Stimulated activated CD4-positive, alpha-beta T cell treated with anti-CD3 and anti-CD28 coated beads, Interleukin-15, amount 100 ng/mL, for 24 hours (primary cell): Measurements from ENCODE around the gene LRP1.

ENCODE experiments used
- DNase-seq: peaks from one replicate; pipeline ENCODE4 v3.0.0-alpha.2; 2020

Gene LRP1

DNA sequence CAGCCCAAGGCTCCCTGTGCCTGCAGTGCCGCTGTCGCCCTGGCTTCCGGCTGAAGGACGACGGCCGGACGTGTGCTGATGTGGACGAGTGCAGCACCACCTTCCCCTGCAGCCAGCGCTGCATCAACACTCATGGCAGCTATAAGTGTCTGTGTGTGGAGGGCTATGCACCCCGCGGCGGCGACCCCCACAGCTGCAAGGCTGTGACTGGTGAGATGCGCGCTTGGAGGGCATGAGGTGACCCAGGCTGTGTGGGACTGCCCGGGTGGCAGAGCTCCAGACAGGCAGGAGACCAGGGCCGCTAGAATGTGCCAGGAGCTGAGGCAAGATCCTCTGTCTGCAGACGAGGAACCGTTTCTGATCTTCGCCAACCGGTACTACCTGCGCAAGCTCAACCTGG, 68.7 kb downstream of the LRP1 start:
- no peak for DNase-seq

DNA sequence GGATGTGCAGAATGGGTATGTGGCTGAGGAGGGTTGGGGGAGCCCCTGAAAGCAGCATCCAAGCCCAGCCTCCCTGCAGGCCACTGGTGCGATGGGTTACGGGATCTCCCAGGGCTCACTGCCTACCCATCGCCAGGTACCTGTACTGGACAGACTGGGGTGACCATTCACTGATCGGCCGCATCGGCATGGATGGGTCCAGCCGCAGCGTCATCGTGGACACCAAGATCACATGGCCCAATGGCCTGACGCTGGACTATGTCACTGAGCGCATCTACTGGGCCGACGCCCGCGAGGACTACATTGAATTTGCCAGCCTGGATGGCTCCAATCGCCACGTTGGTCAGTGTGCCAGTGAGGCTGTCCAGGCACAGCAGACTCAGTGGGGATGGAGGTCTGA, 70.0 kb downstream of the LRP1 start:
- no peak for DNase-seq

DNA sequence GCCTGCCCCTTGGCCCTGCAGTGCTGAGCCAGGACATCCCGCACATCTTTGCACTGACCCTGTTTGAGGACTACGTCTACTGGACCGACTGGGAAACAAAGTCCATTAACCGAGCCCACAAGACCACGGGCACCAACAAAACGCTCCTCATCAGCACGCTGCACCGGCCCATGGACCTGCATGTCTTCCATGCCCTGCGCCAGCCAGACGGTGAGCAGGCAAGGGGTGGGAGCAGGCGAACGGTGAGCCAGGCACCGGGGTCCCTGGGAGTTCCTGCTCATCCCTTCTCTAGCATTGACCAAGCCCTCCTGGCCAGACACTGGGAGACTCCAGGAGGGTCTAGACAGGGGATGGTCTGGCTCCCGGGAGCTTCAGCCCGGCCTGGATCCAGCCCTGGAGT, 70.9 kb downstream of the LRP1 start:
- no peak for DNase-seq

DNA sequence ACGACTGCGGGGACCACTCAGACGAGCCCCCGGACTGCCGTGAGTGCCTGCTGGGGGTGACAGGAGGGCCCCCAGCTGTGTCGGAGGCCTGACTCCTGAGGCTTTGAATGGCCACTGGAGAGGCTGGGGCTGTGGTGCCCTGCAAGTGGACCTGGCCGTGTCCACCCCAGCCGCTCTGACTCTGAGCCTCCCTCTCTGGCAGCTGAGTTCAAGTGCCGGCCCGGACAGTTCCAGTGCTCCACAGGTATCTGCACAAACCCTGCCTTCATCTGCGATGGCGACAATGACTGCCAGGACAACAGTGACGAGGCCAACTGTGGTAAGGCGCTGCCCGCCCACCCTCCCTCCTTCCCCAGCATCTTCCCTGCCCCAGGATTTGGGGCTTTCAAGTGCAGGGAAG, 72.2 kb downstream of the LRP1 start:
- DNase-seq = no peak

DNA sequence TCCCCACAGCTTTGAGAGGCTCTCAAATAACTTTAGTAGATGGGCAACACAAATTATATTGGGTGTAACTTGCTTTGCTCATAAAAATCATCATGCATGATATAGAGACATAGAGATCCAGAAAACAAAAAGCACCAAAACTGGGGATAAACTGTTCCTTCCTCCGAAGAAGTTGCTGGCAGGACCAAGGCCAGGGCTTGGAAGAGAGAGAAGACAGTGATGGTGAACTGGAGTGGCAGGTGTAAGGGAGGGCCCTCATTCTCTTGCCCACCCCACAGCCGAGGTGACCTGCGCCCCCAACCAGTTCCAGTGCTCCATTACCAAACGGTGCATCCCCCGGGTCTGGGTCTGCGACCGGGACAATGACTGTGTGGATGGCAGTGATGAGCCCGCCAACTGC, 72.9 kb downstream of the LRP1 start:
- DNase-seq = no peak

DNA sequence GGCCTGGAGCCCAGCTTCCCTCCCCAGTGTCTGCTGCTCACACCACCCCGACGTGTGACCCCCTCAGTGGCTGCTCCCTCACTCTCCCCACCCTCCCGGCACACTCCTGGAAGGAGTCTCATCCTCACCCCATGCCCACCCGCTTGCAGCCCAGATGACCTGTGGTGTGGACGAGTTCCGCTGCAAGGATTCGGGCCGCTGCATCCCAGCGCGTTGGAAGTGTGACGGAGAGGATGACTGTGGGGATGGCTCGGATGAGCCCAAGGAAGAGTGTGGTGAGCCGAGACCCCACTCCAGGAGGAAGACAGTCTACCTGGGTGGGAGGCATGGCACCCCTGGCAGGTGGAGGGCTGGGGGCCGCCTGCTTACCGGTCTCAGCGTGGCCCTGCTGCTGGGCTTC, 73.3 kb downstream of the LRP1 start:
- DNase-seq = no peak

DNA sequence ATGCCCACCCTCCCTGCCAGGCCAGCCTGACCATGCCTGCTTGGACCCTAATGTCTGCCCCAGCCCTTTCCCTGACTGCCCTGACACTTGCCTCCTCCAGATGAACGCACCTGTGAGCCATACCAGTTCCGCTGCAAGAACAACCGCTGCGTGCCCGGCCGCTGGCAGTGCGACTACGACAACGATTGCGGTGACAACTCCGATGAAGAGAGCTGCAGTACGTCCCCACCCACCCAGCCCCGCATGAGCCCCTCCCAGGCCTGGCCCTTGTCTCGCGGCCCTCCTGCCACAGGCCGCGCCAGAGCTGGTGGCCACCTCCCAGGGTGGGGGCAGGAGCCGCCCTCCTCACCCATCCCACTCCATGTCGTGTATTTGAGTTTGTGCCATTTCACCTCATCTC, 74.0 kb downstream of the LRP1 start:
- no peak for DNase-seq

DNA sequence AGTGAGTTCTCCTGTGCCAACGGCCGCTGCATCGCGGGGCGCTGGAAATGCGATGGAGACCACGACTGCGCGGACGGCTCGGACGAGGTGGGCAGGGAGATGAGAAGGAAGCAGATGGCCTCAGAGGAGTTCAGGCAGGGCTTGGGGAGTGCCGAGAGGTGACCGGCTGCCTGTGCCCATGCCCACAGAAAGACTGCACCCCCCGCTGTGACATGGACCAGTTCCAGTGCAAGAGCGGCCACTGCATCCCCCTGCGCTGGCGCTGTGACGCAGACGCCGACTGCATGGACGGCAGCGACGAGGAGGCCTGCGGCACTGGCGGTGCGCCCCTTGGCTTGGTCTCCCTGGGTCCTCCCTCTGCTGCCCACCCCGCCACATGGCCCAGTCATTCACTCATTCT, 74.9 kb downstream of the LRP1 start:
- DNase-seq = no peak

DNA sequence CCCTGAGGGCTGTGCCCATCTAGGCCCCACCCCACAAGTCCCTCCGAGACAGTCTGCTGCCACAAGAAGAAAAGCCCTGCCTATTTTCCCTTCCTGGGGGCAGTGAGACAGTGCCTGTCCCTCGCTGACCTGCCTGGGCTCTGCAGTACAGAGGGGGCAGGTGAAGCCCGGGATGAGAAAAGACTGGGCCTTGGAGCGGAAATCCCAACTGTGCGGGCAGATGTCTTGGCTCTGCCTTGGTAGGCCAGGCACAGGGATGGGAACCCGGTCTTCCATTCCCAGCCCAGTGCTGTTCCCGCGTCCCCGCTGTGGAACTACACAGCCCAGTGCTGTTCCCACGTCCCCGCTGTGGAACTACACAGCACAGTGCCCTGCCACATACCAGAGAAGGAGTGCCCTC, 75.5 kb downstream of the LRP1 start:
- DNase-seq = no peak

DNA sequence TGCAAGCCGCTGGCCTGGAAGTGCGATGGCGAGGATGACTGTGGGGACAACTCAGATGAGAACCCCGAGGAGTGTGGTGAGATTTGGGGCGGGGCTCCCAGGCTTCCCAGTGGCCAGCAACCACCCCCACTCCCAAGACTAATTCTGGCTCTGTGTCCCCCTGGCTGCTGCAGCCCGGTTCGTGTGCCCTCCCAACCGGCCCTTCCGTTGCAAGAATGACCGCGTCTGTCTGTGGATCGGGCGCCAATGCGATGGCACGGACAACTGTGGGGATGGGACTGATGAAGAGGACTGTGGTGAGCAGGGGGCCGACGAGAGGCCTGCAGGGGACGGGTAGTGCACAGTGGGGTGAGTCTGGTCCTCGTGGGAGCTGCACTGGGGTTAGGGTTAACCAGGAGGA, 76.2 kb downstream of the LRP1 start:
- DNase-seq = no peak

DNA sequence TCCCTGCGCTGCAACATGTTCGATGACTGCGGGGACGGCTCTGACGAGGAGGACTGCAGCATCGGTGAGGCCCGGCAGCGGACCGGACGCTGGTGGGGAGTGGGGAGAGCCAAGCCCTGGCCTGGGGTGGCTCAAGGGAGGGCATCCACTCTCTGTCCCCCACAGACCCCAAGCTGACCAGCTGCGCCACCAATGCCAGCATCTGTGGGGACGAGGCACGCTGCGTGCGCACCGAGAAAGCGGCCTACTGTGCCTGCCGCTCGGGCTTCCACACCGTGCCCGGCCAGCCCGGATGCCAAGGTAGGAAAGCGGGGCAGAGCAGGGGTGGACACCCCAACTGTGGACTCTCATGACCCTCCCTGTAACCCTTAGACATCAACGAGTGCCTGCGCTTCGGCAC, 76.9 kb downstream of the LRP1 start:
- no peak for DNase-seq

DNA sequence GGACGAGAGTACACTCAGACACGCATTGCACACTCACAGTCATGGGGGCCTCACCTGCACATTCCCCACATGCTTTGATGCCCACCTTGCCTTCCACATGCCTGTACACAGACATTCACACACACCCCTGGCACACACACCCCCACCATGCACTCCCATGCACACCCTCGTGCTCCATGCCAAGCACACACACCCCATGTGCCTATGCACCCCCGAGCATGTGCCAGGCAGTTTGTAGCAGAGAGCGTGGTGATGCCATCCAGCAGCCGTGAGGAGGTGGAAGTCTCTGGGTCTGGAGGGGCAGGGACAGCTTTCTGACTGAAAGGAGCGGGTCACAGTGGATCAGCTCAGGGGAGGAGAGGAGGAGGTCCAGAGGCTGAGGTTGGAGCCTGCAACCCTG, 77.6 kb downstream of the LRP1 start:
- DNase-seq = no peak

DNA sequence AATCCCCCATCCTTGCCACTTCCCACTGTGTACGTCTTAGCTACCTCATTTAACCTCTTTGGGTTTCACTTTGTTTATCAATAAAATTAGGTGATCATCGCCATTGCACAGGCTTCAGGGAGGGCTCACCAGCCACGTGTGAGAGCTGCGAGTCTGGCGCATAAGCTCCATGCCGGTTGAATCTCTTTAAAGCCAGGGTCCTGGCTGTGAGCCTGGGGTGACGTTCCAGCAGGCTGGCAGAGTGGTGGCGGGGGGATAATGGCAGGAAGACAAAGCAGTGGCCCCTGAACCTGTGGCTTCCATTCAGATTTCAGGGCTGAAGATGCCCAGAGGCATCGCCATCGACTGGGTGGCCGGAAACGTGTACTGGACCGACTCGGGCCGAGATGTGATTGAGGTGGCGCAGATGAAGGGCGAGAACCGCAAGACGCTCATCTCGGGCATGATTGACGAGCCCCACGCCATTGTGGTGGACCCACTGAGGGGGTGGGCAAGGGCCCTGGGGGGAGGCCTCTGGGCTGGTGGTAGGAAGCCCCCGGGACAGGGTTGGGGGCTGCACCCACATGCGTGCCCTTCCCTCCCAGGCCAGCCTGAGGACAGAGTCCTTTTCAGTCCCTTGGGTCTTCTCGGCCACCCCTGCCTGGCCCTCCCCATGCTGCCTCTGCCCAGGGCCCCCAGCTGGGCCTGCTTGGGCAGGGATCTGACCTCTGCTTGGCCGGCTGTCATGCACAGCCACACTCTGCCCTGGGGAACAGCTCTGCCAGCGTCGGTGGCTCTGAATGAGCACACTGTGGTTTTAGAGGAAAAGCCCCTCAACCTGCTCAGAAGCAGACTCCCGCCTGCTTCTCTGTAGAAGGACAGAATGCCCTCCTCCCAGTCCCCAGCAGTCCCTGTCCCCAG, 79.7 kb downstream of the LRP1 start:
- no peak for DNase-seq

DNA sequence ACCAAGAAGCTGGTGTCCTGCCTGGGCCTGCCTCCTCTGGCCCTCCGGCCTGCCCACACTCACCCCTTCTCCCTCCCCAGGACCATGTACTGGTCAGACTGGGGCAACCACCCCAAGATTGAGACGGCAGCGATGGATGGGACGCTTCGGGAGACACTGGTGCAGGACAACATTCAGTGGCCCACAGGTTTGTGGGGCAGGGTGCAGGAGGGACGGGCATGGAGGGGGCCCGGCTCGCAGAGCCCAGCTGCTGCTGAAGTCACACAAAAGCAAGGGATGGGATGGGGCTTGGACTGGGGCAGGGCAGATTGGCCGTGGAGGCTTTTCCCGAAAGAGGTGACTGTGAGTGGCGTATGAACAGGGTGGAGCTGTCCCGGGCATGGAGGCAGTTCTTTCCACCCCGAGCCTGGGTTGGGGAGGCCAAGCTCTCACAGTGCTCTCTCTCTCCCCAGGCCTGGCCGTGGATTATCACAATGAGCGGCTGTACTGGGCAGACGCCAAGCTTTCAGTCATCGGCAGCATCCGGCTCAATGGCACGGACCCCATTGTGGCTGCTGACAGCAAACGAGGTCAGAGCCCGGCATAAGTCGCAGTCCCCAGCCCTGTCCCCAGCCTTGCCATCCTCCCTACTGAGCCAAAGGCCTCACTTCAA, 80.5 kb downstream of the LRP1 start:
- no peak for DNase-seq

DNA sequence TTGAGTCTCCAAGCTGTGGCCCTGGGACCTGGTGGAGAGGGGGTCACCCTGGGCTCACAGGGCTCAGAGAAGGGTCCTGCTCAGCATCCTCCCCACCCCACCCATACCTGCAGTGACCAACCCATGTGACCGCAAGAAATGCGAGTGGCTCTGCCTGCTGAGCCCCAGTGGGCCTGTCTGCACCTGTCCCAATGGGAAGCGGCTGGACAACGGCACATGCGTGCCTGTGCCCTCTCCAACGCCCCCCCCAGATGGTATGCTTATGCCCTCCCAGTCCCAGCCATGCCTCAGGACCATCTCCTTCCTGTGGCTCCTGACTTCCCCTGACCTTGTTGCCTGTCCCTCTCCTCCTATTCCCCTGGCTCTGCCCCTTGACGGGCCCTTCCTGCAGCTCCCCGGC, 81.6 kb downstream of the LRP1 start:
- no peak for DNase-seq

DNA sequence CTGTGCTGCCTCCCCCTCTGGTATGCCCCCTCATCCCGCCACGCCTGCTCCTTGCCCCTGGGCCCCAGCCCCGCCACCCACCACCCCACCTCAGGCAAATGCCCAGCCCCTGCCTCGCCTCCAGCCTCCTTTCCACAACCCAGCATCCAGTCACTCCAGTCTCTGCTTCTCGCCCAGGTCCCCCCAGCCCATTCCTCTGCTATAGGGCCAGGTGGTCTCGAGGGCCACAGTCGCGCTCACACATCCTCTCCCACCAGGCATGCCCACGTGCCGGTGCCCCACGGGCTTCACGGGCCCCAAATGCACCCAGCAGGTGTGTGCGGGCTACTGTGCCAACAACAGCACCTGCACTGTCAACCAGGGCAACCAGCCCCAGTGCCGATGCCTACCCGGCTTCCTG, 82.2 kb downstream of the LRP1 start:
- DNase-seq = no peak

DNA sequence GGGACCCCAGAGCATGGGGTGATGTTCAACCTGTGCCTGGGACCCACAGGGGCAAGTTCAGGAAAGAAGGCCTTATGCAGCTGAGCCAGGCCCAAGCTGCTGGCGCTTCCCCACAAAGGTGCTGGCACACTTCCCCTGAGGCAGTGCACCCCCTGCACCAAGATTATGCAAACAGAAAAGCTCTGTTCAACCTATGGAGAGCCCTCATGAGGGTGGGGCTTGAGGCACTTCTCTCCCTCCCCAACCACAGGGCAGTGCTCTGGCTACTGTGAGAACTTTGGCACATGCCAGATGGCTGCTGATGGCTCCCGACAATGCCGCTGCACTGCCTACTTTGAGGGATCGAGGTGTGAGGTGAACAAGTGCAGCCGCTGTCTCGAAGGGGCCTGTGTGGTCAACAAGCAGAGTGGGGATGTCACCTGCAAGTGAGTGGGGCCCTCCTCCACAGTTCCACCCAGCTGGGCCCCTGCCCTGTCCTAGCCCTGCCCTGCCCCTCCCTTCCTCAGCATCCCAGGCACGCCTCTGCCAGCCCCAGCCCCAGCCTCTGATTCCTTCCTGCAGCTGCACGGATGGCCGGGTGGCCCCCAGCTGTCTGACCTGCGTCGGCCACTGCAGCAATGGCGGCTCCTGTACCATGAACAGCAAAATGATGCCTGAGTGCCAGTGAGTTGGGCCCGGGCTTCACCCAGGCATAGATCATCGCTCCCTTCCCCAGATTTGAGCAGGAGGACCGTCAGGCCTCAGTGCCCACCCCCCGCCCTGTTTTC, 82.8 kb downstream of the LRP1 start:
- DNase-seq = no peak

DNA sequence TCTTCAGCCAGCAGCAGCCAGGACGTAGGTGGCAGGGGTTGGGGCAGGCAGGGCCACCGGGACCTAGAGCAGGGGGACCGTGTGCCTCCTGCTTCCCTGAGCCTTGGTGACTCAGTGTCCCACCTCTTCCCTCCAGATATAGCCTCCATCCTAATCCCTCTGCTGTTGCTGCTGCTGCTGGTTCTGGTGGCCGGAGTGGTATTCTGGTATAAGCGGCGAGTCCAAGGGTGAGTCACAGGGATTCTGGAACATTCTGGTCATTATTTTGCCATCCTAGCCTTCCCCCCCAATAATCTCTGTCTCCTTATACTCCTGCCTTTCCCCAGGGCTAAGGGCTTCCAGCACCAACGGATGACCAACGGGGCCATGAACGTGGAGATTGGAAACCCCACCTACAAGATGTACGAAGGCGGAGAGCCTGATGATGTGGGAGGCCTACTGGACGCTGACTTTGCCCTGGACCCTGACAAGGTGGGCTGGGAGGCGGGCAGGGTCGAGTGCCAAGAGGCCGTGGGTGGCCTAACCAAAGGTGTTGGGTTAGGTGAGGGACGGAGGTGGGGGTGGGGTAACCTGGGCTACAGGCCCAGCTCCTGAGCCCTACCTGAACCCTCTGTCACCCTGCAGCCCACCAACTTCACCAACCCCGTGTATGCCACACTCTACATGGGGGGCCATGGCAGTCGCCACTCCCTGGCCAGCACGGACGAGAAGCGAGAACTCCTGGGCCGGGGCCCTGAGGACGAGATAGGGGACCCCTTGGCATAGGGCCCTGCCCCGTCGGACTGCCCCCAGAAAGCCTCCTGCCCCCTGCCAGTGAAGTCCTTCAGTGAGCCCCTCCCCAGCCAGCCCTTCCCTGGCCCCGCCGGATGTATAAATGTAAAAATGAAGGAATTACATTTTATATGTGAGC, 83.8 kb downstream of the LRP1 start:
- DNase-seq = no peak

DNA sequence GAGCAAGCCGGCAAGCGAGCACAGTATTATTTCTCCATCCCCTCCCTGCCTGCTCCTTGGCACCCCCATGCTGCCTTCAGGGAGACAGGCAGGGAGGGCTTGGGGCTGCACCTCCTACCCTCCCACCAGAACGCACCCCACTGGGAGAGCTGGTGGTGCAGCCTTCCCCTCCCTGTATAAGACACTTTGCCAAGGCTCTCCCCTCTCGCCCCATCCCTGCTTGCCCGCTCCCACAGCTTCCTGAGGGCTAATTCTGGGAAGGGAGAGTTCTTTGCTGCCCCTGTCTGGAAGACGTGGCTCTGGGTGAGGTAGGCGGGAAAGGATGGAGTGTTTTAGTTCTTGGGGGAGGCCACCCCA, 84.4 kb downstream of the LRP1 start:
- DNase-seq = no peak

DNA sequence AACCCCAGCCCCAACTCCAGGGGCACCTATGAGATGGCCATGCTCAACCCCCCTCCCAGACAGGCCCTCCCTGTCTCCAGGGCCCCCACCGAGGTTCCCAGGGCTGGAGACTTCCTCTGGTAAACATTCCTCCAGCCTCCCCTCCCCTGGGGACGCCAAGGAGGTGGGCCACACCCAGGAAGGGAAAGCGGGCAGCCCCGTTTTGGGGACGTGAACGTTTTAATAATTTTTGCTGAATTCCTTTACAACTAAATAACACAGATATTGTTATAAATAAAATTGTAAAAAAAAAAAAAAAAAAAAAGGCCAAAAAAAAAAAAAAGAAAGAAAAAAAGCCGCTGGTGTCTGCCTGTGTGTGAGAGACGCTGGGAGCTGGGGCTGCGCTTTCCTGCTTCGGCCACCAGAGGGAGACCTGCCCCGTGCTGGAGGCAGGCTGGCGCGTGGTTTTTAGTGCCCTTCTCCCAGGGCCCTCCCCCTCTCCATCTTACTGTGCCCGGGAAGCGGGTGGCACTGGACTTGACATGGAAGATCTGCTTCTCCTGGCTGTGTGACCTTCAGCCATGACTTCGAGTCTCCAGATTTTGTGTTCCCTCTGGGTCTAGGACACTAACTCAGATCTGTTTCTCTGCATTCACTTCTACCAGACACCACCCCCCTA, 84.9 kb downstream of the LRP1 start:
- peak; percentile 89 for DNase-seq

DNA sequence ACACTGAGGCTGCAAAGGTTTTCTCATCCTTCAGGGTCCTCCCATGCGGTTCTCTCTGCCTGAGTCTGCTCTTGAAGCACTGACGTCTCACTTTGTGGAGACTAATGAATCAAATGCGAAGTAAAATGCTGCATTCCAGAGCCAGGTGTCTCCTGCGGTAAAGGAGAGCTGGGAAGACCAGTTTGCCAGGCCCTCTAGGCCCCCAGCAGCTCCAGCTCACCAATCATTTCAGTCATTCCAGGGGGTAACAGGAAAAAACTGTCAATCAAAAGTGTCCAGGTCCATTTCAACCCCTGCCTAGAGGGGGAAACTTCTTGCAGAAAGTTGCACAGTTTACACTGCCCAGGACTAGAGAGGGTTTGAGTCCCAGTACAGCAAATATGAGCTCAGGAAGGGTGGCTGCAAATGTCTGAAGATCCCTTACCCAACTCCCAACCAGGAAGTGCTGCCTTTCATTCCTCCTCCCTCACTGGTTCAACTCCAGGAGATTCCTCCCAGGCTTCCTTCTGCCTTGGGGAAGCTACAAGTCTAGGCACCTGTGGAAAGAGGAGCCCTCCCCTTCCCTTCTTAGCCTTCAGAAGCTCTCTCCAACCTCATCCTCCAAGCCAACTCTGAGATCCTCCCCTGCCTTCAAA, 85.6 kb downstream of the LRP1 start:
- no peak for DNase-seq

DNA sequence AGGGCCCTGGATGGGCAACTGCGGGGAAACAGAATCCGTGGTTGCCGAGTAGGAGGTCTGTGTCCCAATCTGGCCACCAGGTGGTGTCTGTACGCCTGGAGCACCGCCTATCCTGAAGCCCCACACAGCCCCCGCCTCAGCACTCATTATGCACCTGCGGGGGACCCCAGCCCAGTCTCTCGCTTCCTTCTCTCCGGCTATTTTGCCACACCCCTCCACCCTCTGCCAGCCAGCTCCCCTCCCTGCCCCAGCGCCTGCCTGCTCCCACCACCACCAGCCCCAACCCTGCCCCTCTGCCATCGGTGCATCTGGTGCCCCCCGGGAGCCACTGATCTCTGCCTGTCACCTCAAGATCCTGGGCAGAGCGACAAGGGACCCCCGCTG, 86.1 kb downstream of the LRP1 start:
- DNase-seq = peak; percentile 82
